Naive thymus-derived CD4-positive, alpha-beta T cell (primary cell): ENCODE results near the gene GPR158. TPM values are rescaled to one million over a fixed set of nuclear protein-coding genes. Genes with fewer than 3 reads are reported as not detected.

Experiments used
- ATAC-seq: fragments of 150-1000 bp; cut with Tn5 transposase; 2 replicates; pipeline ENCODE4 v1.10.0; 2021; ENCODE audit warnings: mild to moderate bottlenecking, moderate library complexity
- CTCF ChIA-PET: fragments of 350-600 bp; sonication (Branson Sonifier 250); formaldehyde crosslinking; loops from one replicate; lab custom pipeline; 2021; ENCODE audit warnings: antibody characterized with exemption; lab: Charles Lee
- POLR2A ChIA-PET: fragments of 350-600 bp; sonication (Branson Sonifier 250); formaldehyde crosslinking; loops from one replicate; lab custom pipeline; 2021; ENCODE audit warnings: antibody characterized with exemption, inconsistent platforms; lab: Charles Lee
- DNase-seq, 9 donors: peaks; one replicate each; pipeline versions ENCODE4 v3.0.0 to v3.0.0-alpha.2; 2020 to 2022; ENCODE audit warnings: mixed read lengths in 1 of 9
- H3K27ac ChIP-seq: one replicate; pipeline ENCODE4 v1.7.0; 2013; ENCODE audit warnings: mild to moderate bottlenecking, low read depth, low read length, moderate library complexity
- H3K27me3 ChIP-seq, 2 donors: one replicate each; pipeline ENCODE4 v1.7.0; 2013; ENCODE audit warnings: low read length in 2 of 2, mild to moderate bottlenecking in 2 of 2, moderate library complexity in 2 of 2; ENCODE audit not compliant: control insufficient read depth in 2 of 2, insufficient read depth in 2 of 2
- H3K36me3 ChIP-seq, 3 experiments: 1 replicate in 2 of 3; 2 replicates in 1 of 3; pipeline ENCODE4 v1.7.0; 2013; ENCODE audit warnings: low read length in 3 of 3, mild to moderate bottlenecking in 3 of 3, moderate library complexity in 1 of 3; ENCODE audit not compliant: insufficient read depth in 3 of 3, control insufficient read depth in 2 of 3
- H3K4me1 ChIP-seq, 2 donors: one replicate each; pipeline ENCODE4 v1.7.0; 2013; ENCODE audit warnings: low read length in 2 of 2, mild to moderate bottlenecking in 2 of 2, moderate library complexity in 1 of 2; ENCODE audit not compliant: control insufficient read depth in 2 of 2, insufficient read depth in 2 of 2
- H3K4me3 ChIP-seq: 2 replicates; pipeline ENCODE4 v1.7.0; 2013; ENCODE audit warnings: mild to moderate bottlenecking, low read length
- H3K9me3 ChIP-seq, 3 experiments: 1 replicate in 2 of 3; 2 replicates in 1 of 3; pipeline ENCODE4 v1.7.0; 2013; ENCODE audit warnings: low read length in 3 of 3; ENCODE audit not compliant: control insufficient read depth in 2 of 3
- H3K27ac Mint-ChIP-seq, 9 donors: one replicate each; pipeline ENCODE4 v1.8.0; 2020 to 2022; ENCODE audit warnings: mixed read lengths in 9 of 9, mild to moderate bottlenecking in 8 of 9, moderate library complexity in 5 of 9, inconsistent platforms in 2 of 9
- H3K27me3 Mint-ChIP-seq, 5 donors: one replicate each; pipeline ENCODE4 v1.8.0; 2021 to 2022; ENCODE audit warnings: mixed read lengths in 5 of 5, mild to moderate bottlenecking in 1 of 5
- H3K36me3 Mint-ChIP-seq, 5 donors: one replicate each; pipeline ENCODE4 v1.8.0; 2020 to 2022; ENCODE audit warnings: mixed read lengths in 5 of 5, mild to moderate bottlenecking in 3 of 5, inconsistent platforms in 1 of 5
- H3K4me1 Mint-ChIP-seq, 7 donors: one replicate each; pipeline ENCODE4 v1.8.0; 2020 to 2022; ENCODE audit warnings: mixed read lengths in 7 of 7, mild to moderate bottlenecking in 3 of 7, inconsistent platforms in 1 of 7
- H3K4me3 Mint-ChIP-seq, 10 donors: one replicate each; pipeline ENCODE4 v1.8.0; 2020 to 2022; ENCODE audit warnings: mild to moderate bottlenecking in 10 of 10, mixed read lengths in 10 of 10, moderate library complexity in 6 of 10, inconsistent platforms in 2 of 10
- H3K9me3 Mint-ChIP-seq, 11 donors: one replicate each; pipeline ENCODE4 v1.8.0; 2020 to 2022; ENCODE audit warnings: mixed read lengths in 11 of 11, mild to moderate bottlenecking in 4 of 11, inconsistent platforms in 1 of 11, moderate library complexity in 1 of 11
- intact Hi-C, 2 donors: fragments of 100-400 bp; cut with micrococcal nuclease; formaldehyde crosslinking; loops; one replicate each; pipeline ENCODE4 v1.15.1; 2023
- polyA plus RNA-seq, 2 donors: library from polyadenylated mRNA; unstranded; fragments of 300-500 nt; fragmentation: Illumina TruSeq; gene quantifications; one replicate each; pipeline ENCODE4 v1.2.3, GENCODE V29; 2021
- total RNA-seq, 6 experiments: library from RNA in 5 of 6; stranded (reverse) in 5 of 6; gene quantifications; 1 replicate in 5 of 6; 2 replicates in 1 of 6; pipeline ENCODE4 v1.2.3 and lab custom pipeline; 2021 to 2026

GPR158 gene
- total and polyA plus RNA-seq, 7 experiments from 2014 or later = not detected

- Mint-ChIP-seq H3K27me3 (no peaks in the 10 kb centered on the region), H3K36me3 (no peaks in the 10 kb centered on the region), H3K4me1 (no peaks in the 10 kb centered on the region), H3K4me3 (no peak overlapping the region), H3K27ac (no peak overlapping the region), H3K9me3 (peaks cover 0 to 3% (median 0%) of the 10 kb centered on the region in 11 donors)
- CTCF ChIA-PET = no interaction called here
- H3K36me3 ChIP-seq = no peaks in the 10 kb centered on the region
- no peak overlapping the region for H3K4me3 ChIP-seq
- H3K27ac ChIP-seq = no peak overlapping the region
- no peak for DNase-seq
- ATAC-seq = no peak
- H3K4me1 ChIP-seq = no peaks in the 10 kb centered on the region
- intact Hi-C loops = no loop called here
- H3K27me3 ChIP-seq = no peaks in the 10 kb centered on the region
- POLR2A ChIA-PET = no interaction called here
- no peaks in the 10 kb centered on the region for H3K9me3 ChIP-seq
Measured at GRCh38 chr10:25604591-25604990, 429.8 kb downstream of the GPR158 start.

GRCh38 chr10:25614652-25615051 is 439.9 kb downstream of the GPR158 start:
- ChIA-PET POLR2A (no interaction called here), CTCF (no interaction called here)
- H3K27ac Mint-ChIP-seq = no peak overlapping the region
- Histone ChIP-seq H3K4me1 (no peaks in the 10 kb centered on the region), H3K27ac (no peak overlapping the region), H3K36me3 (no peaks in the 10 kb centered on the region), H3K27me3 (no peaks in the 10 kb centered on the region), H3K9me3 (no peaks in the 10 kb centered on the region), H3K4me3 (no peak overlapping the region)
- H3K36me3 Mint-ChIP-seq = no peaks in the 10 kb centered on the region
- ATAC-seq (no peak), DNase-seq (no peak)
- H3K27me3 Mint-ChIP-seq = no peaks in the 10 kb centered on the region
- intact Hi-C loops = no loop called here
- H3K4me3 Mint-ChIP-seq = no peak overlapping the region
- no peaks in the 10 kb centered on the region for H3K4me1 Mint-ChIP-seq
- peaks cover 0 to 30% (median 4%) of the 10 kb centered on the region in 11 donors for H3K9me3 Mint-ChIP-seq

GRCh38 chr10:25615926-25616325 is 441.1 kb downstream of the GPR158 start:
- no peaks in the 10 kb centered on the region for H3K9me3 ChIP-seq
- no peak overlapping the region for H3K27ac Mint-ChIP-seq
- intact Hi-C loops = no loop called here

GRCh38 chr10:25616903-25617592 is 442.2 kb downstream of the GPR158 start:
- intact Hi-C loops = no loop called here
- peaks cover 2 to 34% (median 4%) of the 10 kb centered on the region in 11 donors for H3K9me3 Mint-ChIP-seq
- no peak overlapping the region for H3K4me3 Mint-ChIP-seq
- Histone ChIP-seq H3K4me1 (no peaks in the 10 kb centered on the region), H3K9me3 (no peaks in the 10 kb centered on the region), H3K27ac (no peak overlapping the region), H3K27me3 (no peaks in the 10 kb centered on the region), H3K36me3 (no peaks in the 10 kb centered on the region), H3K4me3 (no peak overlapping the region)
- CTCF ChIA-PET = no interaction called here
- H3K27me3 Mint-ChIP-seq = no peaks in the 10 kb centered on the region
- POLR2A ChIA-PET = no interaction called here
- no peak for DNase-seq
- ATAC-seq = no peak
- no peak overlapping the region for H3K27ac Mint-ChIP-seq
- no peaks in the 10 kb centered on the region for H3K4me1 Mint-ChIP-seq
- H3K36me3 Mint-ChIP-seq = no peaks in the 10 kb centered on the region

More at GRCh38 chr10:25615926-25616325, 441.1 kb downstream of the GPR158 start:
- CTCF ChIA-PET = no interaction called here
- no peaks in the 10 kb centered on the region for H3K36me3 Mint-ChIP-seq
- no peaks in the 10 kb centered on the region for H3K27me3 Mint-ChIP-seq
- Histone ChIP-seq H3K27ac (no peak overlapping the region), H3K4me1 (no peaks in the 10 kb centered on the region), H3K4me3 (no peak overlapping the region), H3K27me3 (no peaks in the 10 kb centered on the region), H3K36me3 (no peaks in the 10 kb centered on the region)
- ATAC-seq = no peak
- H3K4me3 Mint-ChIP-seq = no peak overlapping the region
- no peak for DNase-seq
- H3K4me1 Mint-ChIP-seq = no peaks in the 10 kb centered on the region
- H3K9me3 Mint-ChIP-seq = peaks cover 2 to 35% (median 4%) of the 10 kb centered on the region in 11 donors
- POLR2A ChIA-PET = no interaction called here

- peaks cover 0 to 7% (median 4%) of the 10 kb centered on the region in 11 donors for H3K9me3 Mint-ChIP-seq
- H3K36me3 Mint-ChIP-seq = no peaks in the 10 kb centered on the region
- H3K27me3 Mint-ChIP-seq = peaks cover 0 to 3% (median 0%) of the 10 kb centered on the region in 5 donors
- H3K4me1 Mint-ChIP-seq = no peaks in the 10 kb centered on the region
- POLR2A ChIA-PET = no interaction called here
- no peaks in the 10 kb centered on the region for H3K27me3 ChIP-seq
- H3K27ac Mint-ChIP-seq = no peak overlapping the region
- H3K4me1 ChIP-seq = no peaks in the 10 kb centered on the region
- H3K36me3 ChIP-seq = no peaks in the 10 kb centered on the region
- no peak overlapping the region for H3K27ac ChIP-seq
- no peak overlapping the region for H3K4me3 Mint-ChIP-seq
- no peaks in the 10 kb centered on the region for H3K9me3 ChIP-seq
- CTCF ChIA-PET = no interaction called here
- DNase-seq (no peak), ATAC-seq (no peak)
- intact Hi-C loops = no loop called here
- no peak overlapping the region for H3K4me3 ChIP-seq
Measured at GRCh38 chr10:25627606-25628005, 452.8 kb downstream of the GPR158 start.

GRCh38 chr10:25629333-25629732 is 454.5 kb downstream of the GPR158 start:
- Mint-ChIP-seq H3K4me3 (no peak overlapping the region), H3K9me3 (peaks cover 0 to 7% (median 4%) of the 10 kb centered on the region in 11 donors), H3K27ac (no peak overlapping the region), H3K27me3 (peaks cover 0 to 3% (median 0%) of the 10 kb centered on the region in 5 donors), H3K4me1 (no peaks in the 10 kb centered on the region), H3K36me3 (no peaks in the 10 kb centered on the region)
- no peaks in the 10 kb centered on the region for H3K27me3 ChIP-seq
- ChIA-PET POLR2A (no interaction called here), CTCF (no interaction called here)
- no peaks in the 10 kb centered on the region for H3K4me1 ChIP-seq
- no peak overlapping the region for H3K4me3 ChIP-seq
- no peaks in the 10 kb centered on the region for H3K9me3 ChIP-seq
- no peak overlapping the region for H3K27ac ChIP-seq
- no peaks in the 10 kb centered on the region for H3K36me3 ChIP-seq
- DNase-seq (no peak), ATAC-seq (no peak)
- intact Hi-C loops = no loop called here

GRCh38 chr10:25631471-25631870 is 456.7 kb downstream of the GPR158 start:
- no peak for ATAC-seq
- no peaks in the 10 kb centered on the region for H3K36me3 Mint-ChIP-seq
- H3K4me1 Mint-ChIP-seq = no peaks in the 10 kb centered on the region
- no peak for DNase-seq
- peaks cover 0 to 3% (median 0%) of the 10 kb centered on the region in 5 donors for H3K27me3 Mint-ChIP-seq
- peaks cover 0 to 5% (median 2%) of the 10 kb centered on the region in 11 donors for H3K9me3 Mint-ChIP-seq
- H3K27ac ChIP-seq = no peak overlapping the region
- no peak overlapping the region for H3K4me3 ChIP-seq
- no peak overlapping the region for H3K4me3 Mint-ChIP-seq
- ChIA-PET CTCF (no interaction called here), POLR2A (no interaction called here)
- H3K27me3 ChIP-seq = no peaks in the 10 kb centered on the region
- no peaks in the 10 kb centered on the region for H3K36me3 ChIP-seq
- intact Hi-C loops = no loop called here
- H3K27ac Mint-ChIP-seq = no peak overlapping the region
- no peaks in the 10 kb centered on the region for H3K4me1 ChIP-seq
- H3K9me3 ChIP-seq = no peaks in the 10 kb centered on the region
